KG1 (cell line): Measurements from ENCODE around the gene VSTM1.

Experiments
- DNase-seq: peaks from one replicate; lab custom pipeline; 2025; lab: John Stamatoyannopoulos, UW

Gene VSTM1

DNA sequence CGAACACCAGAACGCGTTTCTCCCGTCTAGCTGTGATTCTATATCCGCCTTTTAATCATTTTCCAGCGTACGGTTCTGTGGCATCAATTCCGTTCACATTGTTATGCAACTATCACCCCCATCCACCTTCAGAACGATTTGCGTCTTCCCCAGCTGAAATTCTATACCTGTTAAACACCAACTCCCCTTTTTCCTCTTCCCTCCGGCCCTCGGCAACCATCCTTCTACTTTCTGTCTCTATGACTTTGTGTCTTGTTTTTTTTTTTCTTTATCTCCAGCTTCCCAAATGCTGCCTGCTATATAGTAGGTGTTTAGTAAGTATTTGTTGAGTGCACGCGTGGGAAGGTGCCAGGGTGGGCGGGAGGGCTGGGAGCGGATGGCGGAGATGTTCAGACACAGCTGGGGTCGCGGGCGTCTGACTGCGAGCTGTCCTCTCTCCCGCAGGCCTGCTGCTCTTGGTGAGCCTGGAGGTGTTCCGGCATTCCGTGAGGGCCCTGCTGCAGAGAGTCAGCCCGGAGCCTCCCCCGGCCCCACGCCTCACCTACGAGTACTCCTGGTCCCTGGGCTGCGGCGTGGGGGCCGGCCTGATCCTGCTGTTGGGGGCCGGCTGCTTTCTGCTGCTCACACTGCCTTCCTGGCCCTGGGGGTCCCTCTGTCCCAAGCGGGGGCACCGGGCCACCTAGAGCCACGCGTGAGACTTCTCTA is 52.0 kb downstream of the VSTM1 start:
- no peak for DNase-seq

DNA sequence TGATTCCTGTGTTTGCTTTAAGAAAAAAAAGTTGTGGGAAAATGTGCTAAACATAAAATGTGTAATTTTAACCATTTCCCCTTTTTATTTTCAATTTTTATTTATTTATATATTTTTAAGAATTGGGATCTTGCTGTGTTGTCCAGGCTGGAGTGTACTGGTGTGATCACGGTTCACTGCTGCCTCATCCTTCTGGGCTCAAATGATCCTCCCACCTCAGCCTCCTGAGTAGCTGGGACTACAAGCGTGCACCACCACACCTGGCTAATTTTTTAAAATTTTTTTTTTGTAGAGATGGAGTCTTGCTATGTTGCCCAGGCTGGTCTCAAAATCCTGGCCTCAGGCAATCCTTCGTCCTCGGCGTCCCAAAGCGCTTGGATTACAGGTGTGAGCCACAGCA is 53.2 kb downstream of the VSTM1 start:
- DNase-seq: no peak

DNA sequence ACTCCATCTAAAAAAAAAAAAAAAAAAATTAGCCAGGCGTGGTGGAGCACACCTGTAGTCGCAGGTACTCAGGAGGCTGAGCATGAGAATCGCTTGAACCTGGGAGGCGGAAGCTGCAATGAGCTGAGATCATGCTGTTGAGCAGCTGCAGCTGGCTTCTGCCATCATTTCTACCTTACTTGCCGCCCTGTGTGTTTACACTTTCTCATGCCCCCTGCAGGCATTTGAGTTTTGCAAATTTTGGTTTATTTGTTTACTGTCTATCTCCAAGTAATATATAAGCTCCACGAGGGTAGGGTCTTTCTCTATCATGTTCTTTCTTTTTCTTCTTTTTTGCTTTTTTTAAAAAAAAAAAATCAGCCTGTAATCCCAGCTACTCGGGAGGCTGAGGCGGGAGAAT is 54.3 kb downstream of the VSTM1 start:
- DNase-seq: no peak

DNA sequence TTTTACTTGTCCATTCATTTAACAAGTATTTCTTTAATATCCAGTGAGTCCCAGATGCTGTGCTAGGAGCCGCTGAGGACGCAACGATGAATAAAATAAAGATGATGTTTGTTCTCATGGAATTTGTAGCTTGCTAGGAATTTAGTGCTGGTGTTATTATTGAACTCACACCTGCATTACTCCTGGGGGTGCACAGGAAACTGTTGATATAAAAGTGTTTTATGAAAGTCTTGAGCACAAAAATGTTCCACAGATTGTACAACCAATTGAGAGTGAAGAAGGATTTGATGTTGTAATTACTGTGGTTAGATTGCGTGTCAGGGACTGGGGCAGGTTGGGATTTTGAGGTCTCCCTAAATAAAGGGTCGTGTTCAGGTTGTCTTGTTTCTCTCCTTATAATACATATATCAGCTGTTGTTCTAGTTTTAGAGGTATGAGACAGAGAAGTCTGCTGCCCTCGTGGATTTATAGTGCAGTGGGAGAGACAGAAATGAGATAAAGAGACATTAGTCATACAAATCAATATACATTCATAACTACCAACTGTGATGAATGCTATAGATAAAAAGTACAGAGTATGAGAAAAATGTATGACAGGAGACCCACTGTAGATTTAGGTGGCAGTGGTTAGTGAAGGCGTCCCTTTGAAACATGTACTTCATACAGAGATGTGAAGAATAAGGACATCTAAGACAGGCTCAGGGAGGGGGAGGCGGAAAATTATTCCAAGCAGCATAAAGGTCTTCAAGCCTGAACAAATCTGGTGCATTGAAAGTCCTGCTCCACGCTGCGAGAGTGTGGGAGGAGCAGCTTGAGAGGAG is 61.0 kb downstream of the VSTM1 start:
- DNase-seq: no peak

DNA sequence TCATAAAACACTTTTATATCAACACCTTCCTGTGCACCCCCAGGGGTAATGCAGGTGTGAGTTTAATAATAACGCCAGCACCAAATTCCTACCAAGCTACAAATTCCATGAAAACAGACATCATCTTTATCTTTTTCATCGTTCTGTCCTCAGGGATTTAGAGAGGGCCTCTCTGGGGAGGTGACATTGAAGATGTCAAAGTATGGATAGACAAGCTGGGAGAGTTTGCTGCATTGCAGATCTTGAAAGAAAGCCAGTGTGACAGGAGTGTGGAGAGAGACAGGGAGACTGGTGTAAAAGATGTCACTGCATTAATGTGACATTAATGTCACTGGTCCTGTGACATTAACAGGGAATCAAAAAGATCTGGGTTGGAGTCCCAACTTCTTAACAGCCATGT is 62.2 kb downstream of the VSTM1 start:
- DNase-seq: no peak

DNA sequence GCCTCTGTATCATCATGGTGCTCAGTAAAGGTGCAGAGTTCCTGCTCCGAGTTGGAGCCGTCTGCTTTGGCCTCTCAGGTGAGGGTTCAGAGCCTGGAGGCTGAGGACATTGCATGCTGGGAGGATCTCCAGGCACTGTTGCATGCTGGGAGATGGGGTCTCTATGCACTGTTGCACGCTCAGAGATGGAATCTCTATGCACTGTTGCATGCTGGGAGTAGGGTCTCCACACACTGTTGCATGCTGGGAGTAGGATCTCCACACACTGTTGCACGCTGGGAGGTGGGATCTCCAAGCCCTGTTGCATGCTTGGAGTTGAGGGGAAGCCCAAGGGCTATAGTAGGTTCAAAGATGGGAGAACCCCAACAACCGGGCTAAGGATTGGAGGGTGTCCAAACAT is 64.0 kb downstream of the VSTM1 start:
- no peak for DNase-seq

DNA sequence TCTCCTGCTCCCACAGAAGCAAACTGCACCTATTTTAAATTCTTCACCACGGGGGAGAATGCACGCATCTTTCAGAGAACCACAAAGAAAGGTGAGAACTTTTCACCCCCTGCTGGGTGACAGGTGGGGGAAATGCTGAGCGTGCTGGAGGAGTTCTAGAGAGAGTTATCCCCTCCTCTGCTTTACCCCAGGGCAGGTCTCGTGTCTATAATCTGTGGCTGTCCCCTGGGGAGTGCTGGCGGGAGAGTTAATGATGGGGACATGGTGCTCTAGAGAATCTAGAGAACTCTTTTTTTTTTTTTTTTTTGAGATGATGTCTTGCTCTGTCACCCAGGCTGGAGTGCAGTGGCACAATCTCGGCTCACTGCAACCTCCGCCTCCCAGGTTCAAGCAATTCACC is 65.5 kb downstream of the VSTM1 start:
- DNase-seq: no peak

DNA sequence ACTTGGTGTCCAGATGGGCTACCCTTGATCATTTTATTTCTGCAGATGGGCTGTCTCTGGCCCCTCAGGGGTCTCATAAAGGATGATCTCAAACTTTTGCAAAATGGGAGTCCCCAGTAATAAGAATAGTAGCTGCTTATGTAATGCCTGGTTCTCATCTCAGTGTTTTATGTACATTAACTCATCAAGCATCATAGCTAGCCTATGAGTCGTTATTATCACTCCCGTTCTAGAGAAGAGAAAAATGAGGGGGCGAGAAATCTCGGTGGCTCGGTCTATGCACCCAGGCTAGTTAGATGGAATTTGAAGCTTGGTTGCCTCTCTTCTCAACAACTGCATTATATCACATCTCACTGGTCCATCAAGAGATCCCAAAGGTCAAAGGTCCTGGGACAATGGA is 68.9 kb downstream of the VSTM1 start:
- no peak for DNase-seq

DNA sequence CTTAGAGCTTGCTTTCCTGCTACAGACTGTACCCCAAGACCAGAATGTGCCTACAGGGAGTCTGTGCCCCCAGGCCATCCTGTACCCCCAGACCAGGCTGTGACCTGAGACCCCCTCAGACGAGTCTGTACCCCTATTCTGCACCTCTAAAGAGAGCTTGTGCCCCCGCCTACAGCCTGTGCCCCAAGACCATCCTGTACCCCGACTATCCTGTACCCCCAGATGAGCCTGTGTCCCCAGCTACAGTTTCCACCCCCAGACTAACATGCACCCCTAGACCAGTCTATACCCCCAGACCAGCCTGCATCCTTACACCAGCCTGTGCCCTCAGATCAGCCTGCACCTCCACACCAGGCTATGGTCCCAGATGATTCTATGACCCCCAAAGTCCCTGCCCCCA is 70.2 kb downstream of the VSTM1 start:
- DNase-seq: no peak

DNA sequence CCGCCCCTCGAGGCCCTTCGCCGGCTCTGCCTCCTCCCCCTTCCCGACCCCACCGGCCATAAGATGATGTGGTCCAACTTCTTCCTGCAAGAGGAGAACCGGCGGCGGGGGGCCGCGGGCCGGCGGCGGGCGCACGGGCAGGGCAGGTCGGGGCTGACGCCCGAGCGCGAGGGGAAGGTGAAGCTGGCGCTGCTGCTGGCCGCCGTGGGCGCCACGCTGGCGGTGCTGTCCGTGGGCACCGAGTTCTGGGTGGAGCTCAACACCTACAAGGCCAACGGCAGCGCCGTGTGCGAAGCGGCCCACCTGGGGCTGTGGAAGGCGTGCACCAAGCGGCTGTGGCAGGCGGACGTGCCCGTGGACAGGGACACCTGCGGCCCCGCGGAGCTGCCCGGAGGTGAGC is 70.9 kb downstream of the VSTM1 start:
- no peak for DNase-seq

DNA sequence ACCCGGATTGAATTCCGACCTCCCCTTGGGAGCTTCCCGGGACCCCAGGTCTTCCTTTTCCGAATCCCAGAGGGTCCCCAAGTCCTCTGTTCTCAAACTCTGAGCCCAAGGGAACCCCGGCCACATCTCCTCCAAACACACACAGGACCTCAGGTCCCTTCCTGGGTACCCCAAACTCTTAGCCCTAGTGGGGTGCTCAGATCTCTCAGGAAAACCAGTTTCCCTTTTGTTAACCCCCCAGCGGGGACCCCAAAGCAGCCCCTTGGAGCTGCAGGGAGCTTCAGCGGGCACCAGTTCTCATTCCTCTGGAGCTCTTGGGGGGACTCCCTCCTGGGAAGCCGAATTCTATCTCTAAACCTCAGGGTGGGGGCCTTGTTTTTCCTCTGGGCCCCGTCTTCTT is 71.5 kb downstream of the VSTM1 start:
- no peak for DNase-seq

DNA sequence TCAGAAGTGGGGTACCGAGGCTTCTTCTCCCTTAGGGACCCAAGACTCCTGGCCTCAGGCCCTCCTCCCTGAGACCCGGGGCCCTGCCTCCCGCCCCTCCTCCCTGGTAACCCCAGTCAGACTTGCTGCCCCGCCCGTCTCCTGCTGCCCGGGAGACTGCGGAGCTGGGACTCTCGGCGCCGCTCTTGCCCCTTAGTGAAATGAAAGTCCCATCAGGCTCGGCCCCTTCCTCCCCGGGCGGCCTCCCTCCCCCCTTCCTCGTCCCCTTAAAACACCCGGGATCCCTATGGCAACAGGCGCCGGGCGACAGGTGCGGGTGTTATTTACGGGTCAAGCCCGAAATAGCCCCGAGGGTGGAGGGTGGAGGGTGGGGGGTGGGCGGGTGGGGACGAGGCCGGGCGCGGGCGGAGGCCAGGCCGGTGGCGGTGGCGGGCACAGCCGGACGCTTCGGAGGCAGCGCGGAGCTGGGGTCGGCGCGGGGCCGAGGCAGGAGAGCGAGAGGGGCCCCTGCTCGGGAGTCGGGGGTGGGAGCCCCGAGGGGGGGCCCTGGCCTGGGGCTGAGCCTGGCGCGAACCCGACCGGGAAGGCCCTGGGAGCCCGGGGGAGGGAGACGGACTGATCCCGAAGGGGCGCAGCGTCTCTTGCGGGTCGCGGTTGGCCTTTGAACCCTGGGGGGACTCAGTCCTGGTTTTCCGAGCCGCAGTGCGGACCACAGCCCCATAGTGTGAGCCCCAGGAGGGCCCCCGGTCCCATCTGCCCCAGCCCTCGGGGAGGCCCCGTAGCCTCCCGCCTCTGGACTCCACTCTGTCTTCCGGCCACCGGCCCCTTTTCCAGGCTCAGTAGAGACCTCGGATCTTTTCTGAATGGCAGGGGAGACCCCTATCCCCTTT is 72.2 kb downstream of the VSTM1 start, which contains the start of gene CACNG6:
Gene CACNG6, plus strand, starts transcription at position 414 of the 890 bp plus-strand sequence. CDS start 1,241 bp downstream, outside the sequence.
- DNase-seq: no peak
